HG02884 (cell line): ENCODE results near the gene CCDC86.

Experiments used
- ATAC-seq: cut with Tn5 transposase; IDR thresholded peaks from one replicate; pipeline ENCODE4 v1.9.1; 2021; ENCODE audit warnings: mild to moderate bottlenecking, moderate library complexity; ENCODE audit not compliant: unreplicated experiment

The CCDC86 gene

GRCh38 chr11:60887556-60887955, 45.6 kb downstream of the CCDC86 start:
- no peak for ATAC-seq

- no peak for ATAC-seq
These were observed 48.0 kb downstream of the CCDC86 start for GRCh38 chr11:60889869-60890311.

GRCh38 chr11:60890696-60891095, 48.8 kb downstream of the CCDC86 start:
- ATAC-seq: no peak

GRCh38 chr11:60891103-60891741, 49.3 kb downstream of the CCDC86 start:
- no peak for ATAC-seq

GRCh38 chr11:60895687-60896086, 53.8 kb downstream of the CCDC86 start:
- ATAC-seq: no peak

- no peak for ATAC-seq
These were observed 55.6 kb downstream of the CCDC86 start for GRCh38 chr11:60897496-60897895.

GRCh38 chr11:60899046-60899936, 57.4 kb downstream of the CCDC86 start:
- ATAC-seq: no peak

- ATAC-seq: no peak
These were observed 58.1 kb downstream of the CCDC86 start for GRCh38 chr11:60899977-60900376.
